B cell (primary cell): ENCODE results near the gene RBBP6. TPM values are rescaled to one million over a fixed set of nuclear protein-coding genes. Genes with fewer than 3 reads are reported as not detected.

ENCODE experiments used
- ATAC-seq: fragments of 200-7000 bp; cut with Tn5 transposase; one replicate; pipeline ENCODE4 v1.10.0; 2021; ENCODE audit warnings: low read depth, mild to moderate bottlenecking, moderate number of reproducible peaks, moderate library complexity
- CTCF ChIA-PET: fragments of 350-600 bp; sonication (Branson Sonifier 250); formaldehyde crosslinking; loops from one replicate; lab custom pipeline; 2021; ENCODE audit warnings: antibody characterized with exemption, inconsistent platforms; lab: Charles Lee
- POLR2A ChIA-PET: fragments of 350-600 bp; sonication (Branson Sonifier 250); formaldehyde crosslinking; loops from one replicate; lab custom pipeline; 2021; ENCODE audit warnings: antibody characterized with exemption; lab: Charles Lee
- DNase-seq: peaks from one replicate; pipeline ENCODE4 v3.0.0; 2013
- H2AFZ ChIP-seq: 2 replicates; pipeline ENCODE4 v1.6.1; 2012; ENCODE audit warnings: mild to moderate bottlenecking, low read depth, low read length; ENCODE audit not compliant: insufficient read depth, poor library complexity, severe bottlenecking
- H3K27ac ChIP-seq, 2 donors: 1 replicate in 1 of 2; 2 replicates in 1 of 2; pipeline ENCODE4 v1.5.1; 2012 to 2013; ENCODE audit warnings: low read length in 2 of 2, mild to moderate bottlenecking in 2 of 2, moderate library complexity in 1 of 2
- H3K27me3 ChIP-seq, 4 experiments: fragments of 200-600 bp in 1 of 4; sonication (generic) in 1 of 4; replicated peaks in 1 of 4; 1 replicate in 2 of 4; 2 replicates in 2 of 4; pipeline versions ENCODE4 v1.6.1 to v1.7.0; 2013 to 2016; ENCODE audit warnings: low read length in 3 of 4, mild to moderate bottlenecking in 2 of 4, mixed read lengths in 1 of 4, moderate library complexity in 1 of 4; ENCODE audit not compliant: insufficient read depth in 4 of 4, control insufficient read depth in 3 of 4; ENCODE audit errors: control extremely low read depth in 1 of 4
- H3K36me3 ChIP-seq, 2 experiments: replicated peaks in 1 of 2; 1 replicate in 1 of 2; 2 replicates in 1 of 2; pipeline versions ENCODE4 v1.6.1 to v1.7.1; 2013; ENCODE audit warnings: low read length in 1 of 2; ENCODE audit not compliant: insufficient read depth in 2 of 2, control insufficient read depth in 1 of 2; ENCODE audit errors: control extremely low read depth in 1 of 2, extremely low read depth in 1 of 2
- H3K4me1 ChIP-seq, 2 donors: fragments of 200-600 bp in 1 of 2; sonication (generic) in 1 of 2; 1 replicate in 1 of 2; 2 replicates in 1 of 2; pipeline versions ENCODE4 v1.5.1 to v1.6.1; 2013 to 2017; ENCODE audit warnings: low read length in 2 of 2; ENCODE audit not compliant: control insufficient read depth in 2 of 2, insufficient read depth in 2 of 2
- H3K4me2 ChIP-seq: replicated peaks from 2 replicates; pipeline ENCODE3; 2012; ENCODE audit warnings: mild to moderate bottlenecking, low read depth, low read length; ENCODE audit not compliant: poor library complexity, severe bottlenecking
- H3K4me3 ChIP-seq, 5 experiments: fragments of 200-600 bp in 1 of 5; sonication (generic) in 1 of 5; 1 replicate in 3 of 5; 2 replicates in 2 of 5; pipeline versions ENCODE4 v1.5.1 to v1.7.0; 2011 to 2016; ENCODE audit warnings: low read length in 4 of 5, mild to moderate bottlenecking in 4 of 5, low read depth in 2 of 5, control low read depth in 1 of 5, moderate library complexity in 1 of 5; ENCODE audit not compliant: insufficient read depth in 1 of 5; ENCODE audit errors: control extremely low read depth in 1 of 5, extremely low read depth in 1 of 5
- H3K79me2 ChIP-seq: fragments of 200-600 bp; sonication (generic); one replicate; pipeline ENCODE4 v1.6.0; 2016; ENCODE audit warnings: low read length; ENCODE audit not compliant: control insufficient read depth, insufficient read depth
- H3K9ac ChIP-seq: fragments of 200-600 bp; sonication (generic); 2 replicates; pipeline ENCODE4 v1.6.1; 2017; ENCODE audit warnings: mild to moderate bottlenecking, low read length, moderate library complexity
- H3K9me3 ChIP-seq, 3 donors: one replicate each; pipeline versions ENCODE4 v1.6.1 to v1.7.1; 2013; ENCODE audit warnings: low read length in 2 of 3; ENCODE audit not compliant: control insufficient read depth in 2 of 3, insufficient read depth in 1 of 3; ENCODE audit errors: control extremely low read depth in 1 of 3
- H4K20me1 ChIP-seq: 2 replicates; pipeline ENCODE4 v1.6.0; 2012; ENCODE audit warnings: mild to moderate bottlenecking, low read length; ENCODE audit not compliant: insufficient read depth, control insufficient read depth, poor library complexity, severe bottlenecking
- H3K27ac Mint-ChIP-seq: one replicate; pipeline ENCODE4 v1.8.0; 2021; ENCODE audit warnings: mixed read lengths
- H3K27me3 Mint-ChIP-seq: one replicate; pipeline ENCODE4 v1.8.0; 2021; ENCODE audit warnings: mixed read lengths
- H3K4me1 Mint-ChIP-seq: one replicate; pipeline ENCODE4 v1.8.0; 2021; ENCODE audit warnings: mixed read lengths
- H3K4me3 Mint-ChIP-seq: one replicate; pipeline ENCODE4 v1.8.0; 2021; ENCODE audit warnings: mixed read lengths
- H3K9me3 Mint-ChIP-seq: one replicate; pipeline ENCODE4 v1.8.0; 2022; ENCODE audit warnings: mixed read lengths; ENCODE audit not compliant: insufficient read depth
- EZH2 ChIP-seq: IDR thresholded peaks from 2 replicates; pipeline ENCODE4 v1.6.1; 2012; ENCODE audit warnings: borderline replicate concordance, low read depth, mild to moderate bottlenecking, moderate library complexity, low read length; ENCODE audit not compliant: insufficient read depth, poor library complexity, severe bottlenecking
- WGBS: methylation state at CpG from one replicate; pipeline ENCODE4 v1.1.5; 2013; ENCODE audit warnings: missing lambda C conversion rate; ENCODE audit not compliant: insufficient coverage; 5-methylcytosine and 5-hydroxymethylcytosine counted together
- intact Hi-C: fragments of 100-400 bp; cut with micrococcal nuclease; formaldehyde crosslinking; loops from one replicate; pipeline ENCODE4 v1.10.0; 2022
- polyA plus RNA-seq: library from polyadenylated mRNA; depleted of rRNA; stranded (reverse); fragments of >200 nt; gene quantifications from 2 replicates; pipeline ENCODE4 v1.2.3, GENCODE V29; 2012
- total RNA-seq, 2 donors: library from RNA; stranded (reverse); fragments of 120-200 nt in 1 of 2; gene quantifications; 1 replicate in 1 of 2; 2 replicates in 1 of 2; pipeline versions ENCODE4 v1.2.3 to v1.2.4, GENCODE V29; 2013 to 2022
- TF ChIP-seq, protein P1 (sequence below): fragments of 200-600 bp; IDR thresholded peaks from one replicate; pipeline ENCODE4 v1.8.0; 2022; ENCODE audit warnings: antibody characterized with exemption, mild to moderate bottlenecking

Gene RBBP6
- total and polyA plus RNA-seq, 2 donors (not counting 1 experiment from before 2014, with no cell fraction given): 107 to 132 TPM

DNA sequence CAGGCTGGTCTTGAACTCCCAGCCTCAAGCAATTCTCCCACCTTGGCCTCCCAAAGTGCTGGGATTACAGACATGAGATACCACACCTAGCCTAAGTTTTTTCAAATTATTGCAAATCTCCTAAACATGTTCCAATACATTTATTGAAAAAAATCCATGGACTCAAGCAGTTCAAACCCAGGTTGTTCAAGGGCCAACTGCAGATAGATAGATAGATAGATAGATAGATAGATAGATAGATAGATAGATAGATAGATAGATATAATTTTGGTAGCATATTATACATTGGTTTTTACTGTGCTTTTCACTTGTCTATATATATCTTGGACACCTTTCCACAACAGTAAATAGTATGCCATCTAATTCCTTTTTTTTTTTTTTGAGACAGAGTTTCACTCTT lies 20.9 kb upstream of the RBBP6 start:
- H3K27me3 Mint-ChIP-seq: peaks cover 3% of the 10 kb centered on the region
- DNase-seq (no peak), ATAC-seq (no peak)
- no peaks in the 10 kb centered on the region for H3K27me3 ChIP-seq
- TF ChIP-seq, protein P1, sequence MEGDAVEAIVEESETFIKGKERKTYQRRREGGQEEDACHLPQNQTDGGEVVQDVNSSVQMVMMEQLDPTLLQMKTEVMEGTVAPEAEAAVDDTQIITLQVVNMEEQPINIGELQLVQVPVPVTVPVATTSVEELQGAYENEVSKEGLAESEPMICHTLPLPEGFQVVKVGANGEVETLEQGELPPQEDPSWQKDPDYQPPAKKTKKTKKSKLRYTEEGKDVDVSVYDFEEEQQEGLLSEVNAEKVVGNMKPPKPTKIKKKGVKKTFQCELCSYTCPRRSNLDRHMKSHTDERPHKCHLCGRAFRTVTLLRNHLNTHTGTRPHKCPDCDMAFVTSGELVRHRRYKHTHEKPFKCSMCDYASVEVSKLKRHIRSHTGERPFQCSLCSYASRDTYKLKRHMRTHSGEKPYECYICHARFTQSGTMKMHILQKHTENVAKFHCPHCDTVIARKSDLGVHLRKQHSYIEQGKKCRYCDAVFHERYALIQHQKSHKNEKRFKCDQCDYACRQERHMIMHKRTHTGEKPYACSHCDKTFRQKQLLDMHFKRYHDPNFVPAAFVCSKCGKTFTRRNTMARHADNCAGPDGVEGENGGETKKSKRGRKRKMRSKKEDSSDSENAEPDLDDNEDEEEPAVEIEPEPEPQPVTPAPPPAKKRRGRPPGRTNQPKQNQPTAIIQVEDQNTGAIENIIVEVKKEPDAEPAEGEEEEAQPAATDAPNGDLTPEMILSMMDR: no peak
- TF ChIP-seq EZH2: no peak
- H2AFZ ChIP-seq: no peak overlapping the region
- peaks cover 6% of the 10 kb centered on the region for H3K4me1 Mint-ChIP-seq
- no peaks in the 10 kb centered on the region for H3K36me3 ChIP-seq
- no peak overlapping the region for H3K4me2 ChIP-seq
- CTCF ChIA-PET: no interaction called here
- no peak overlapping the region for H3K27ac ChIP-seq
- peaks cover 6 to 8% of the 10 kb centered on the region in 2 donors for H3K4me1 ChIP-seq
- H4K20me1 ChIP-seq: no peaks in the 10 kb centered on the region
- no peak overlapping the region for H3K4me3 ChIP-seq
- POLR2A ChIA-PET: no interaction called here
- no peak overlapping the region for H3K27ac Mint-ChIP-seq
- intact Hi-C loops: no loop called here
- H3K9me3 ChIP-seq: no peaks in the 10 kb centered on the region
- no peak overlapping the region for H3K4me3 Mint-ChIP-seq
- no peaks in the 10 kb centered on the region for H3K9me3 Mint-ChIP-seq
- no peaks in the 10 kb centered on the region for H3K79me2 ChIP-seq
- no peak overlapping the region for H3K9ac ChIP-seq

DNA sequence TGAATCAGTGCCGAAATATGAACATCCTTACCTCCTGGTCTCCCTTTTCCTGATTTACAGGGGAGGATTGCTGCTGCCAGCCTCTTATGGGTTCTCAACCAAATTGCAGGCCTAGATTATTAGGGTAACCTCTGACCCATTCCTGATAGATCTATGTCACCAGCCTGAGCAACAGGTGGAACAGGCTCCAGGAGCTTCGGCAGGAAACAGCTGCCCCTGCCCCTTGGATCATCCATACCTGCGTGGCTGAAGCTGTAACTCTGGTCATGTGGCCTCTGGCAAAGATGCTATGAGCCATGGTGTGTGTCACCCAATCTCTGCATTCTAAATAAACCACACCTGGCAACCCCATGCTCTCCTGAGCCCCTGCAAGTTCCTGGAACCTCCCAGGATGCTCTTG lies 18.4 kb upstream of the RBBP6 start:
- no peaks in the 10 kb centered on the region for H3K9me3 Mint-ChIP-seq
- intact Hi-C loops: no loop called here
- peaks cover 3% of the 10 kb centered on the region for H3K27me3 Mint-ChIP-seq
- H3K27ac ChIP-seq: no peak overlapping the region
- DNase-seq (no peak), ATAC-seq (no peak)
- WGBS: 75% methylated on average over 2 of the region's 3 CpGs
- no peaks in the 10 kb centered on the region for H4K20me1 ChIP-seq
- peaks cover 6 to 8% of the 10 kb centered on the region in 2 donors for H3K4me1 ChIP-seq
- peaks cover 6% of the 10 kb centered on the region for H3K4me1 Mint-ChIP-seq
- no peak overlapping the region for H2AFZ ChIP-seq
- POLR2A ChIA-PET: no interaction called here
- no peak overlapping the region for H3K4me2 ChIP-seq
- H3K9me3 ChIP-seq: no peaks in the 10 kb centered on the region
- no peaks in the 10 kb centered on the region for H3K79me2 ChIP-seq
- no peaks in the 10 kb centered on the region for H3K36me3 ChIP-seq
- H3K9ac ChIP-seq: no peak overlapping the region
- no peak overlapping the region for H3K4me3 Mint-ChIP-seq
- CTCF ChIA-PET: no interaction called here
- H3K27me3 ChIP-seq: peaks cover 0 to under 1% (median 0%) of the 10 kb centered on the region in 4 experiments
- no peak overlapping the region for H3K27ac Mint-ChIP-seq
- TF ChIP-seq EZH2: no peak
- TF ChIP-seq, protein P1: no peak
- H3K4me3 ChIP-seq: no peak overlapping the region
